NT2/D1 (cell line): ENCODE results near the gene FAM53B.

Experiments
- DNase-seq: peaks from one replicate; pipeline ENCODE4 v3.0.0-alpha.2; 2011; ENCODE audit warnings: low read depth, low spot score
- H3K27me3 ChIP-seq: 2 replicates; pipeline ENCODE4 v1.6.0; 2011; ENCODE audit warnings: mild to moderate bottlenecking; ENCODE audit not compliant: insufficient read length, insufficient read depth
- H3K36me3 ChIP-seq: 2 replicates; pipeline ENCODE4 v1.6.1; 2011; ENCODE audit warnings: mild to moderate bottlenecking, low read length, mixed read lengths; ENCODE audit not compliant: insufficient read depth, insufficient read length
- H3K4me1 ChIP-seq: 2 replicates; pipeline ENCODE4 v1.5.1; 2011; ENCODE audit not compliant: insufficient read depth, insufficient read length
- H3K4me3 ChIP-seq: 2 replicates; pipeline ENCODE4 v1.5.1; 2011; ENCODE audit warnings: low read depth; ENCODE audit not compliant: insufficient read length
- H3K9ac ChIP-seq: 2 replicates; pipeline ENCODE4 v1.6.0; 2011; ENCODE audit warnings: low read depth; ENCODE audit not compliant: insufficient read length
- H3K9me3 ChIP-seq: 2 replicates; pipeline ENCODE4 v1.5.1; 2011; ENCODE audit warnings: mild to moderate bottlenecking, low read length; ENCODE audit not compliant: insufficient read depth
- SUZ12 ChIP-seq: IDR thresholded peaks from 2 replicates; pipeline ENCODE4 v1.6.1; 2011; ENCODE audit not compliant: insufficient read length, insufficient read depth; ENCODE audit errors: extremely low read depth
- YY1 ChIP-seq: IDR thresholded peaks from 2 replicates; pipeline ENCODE4 v1.6.1; 2011; ENCODE audit not compliant: insufficient read length, insufficient read depth
- ZNF274 ChIP-seq: IDR thresholded peaks from 2 replicates; pipeline ENCODE4 v1.6.1; 2011; ENCODE audit warnings: mild to moderate bottlenecking, low read depth, low read length

FAM53B gene

GRCh38 chr10:124604214-124605000 is 139.8 kb downstream of the FAM53B start:
- H3K36me3 ChIP-seq = no peaks in the 10 kb centered on the region
- H3K4me3 ChIP-seq = no peak overlapping the region
- peaks cover 5% of the 10 kb centered on the region for H3K4me1 ChIP-seq
- no peaks in the 10 kb centered on the region for H3K27me3 ChIP-seq
- no peak overlapping the region for H3K9ac ChIP-seq
- TF ChIP-seq YY1 = no peak
- no peaks in the 10 kb centered on the region for H3K9me3 ChIP-seq
- DNase-seq = no peak

GRCh38 chr10:124603376-124604213 is 140.6 kb downstream of the FAM53B start:
- Histone ChIP-seq H3K36me3 (no peaks in the 10 kb centered on the region), H3K4me3 (no peak overlapping the region), H3K9ac (no peak overlapping the region), H3K27me3 (no peaks in the 10 kb centered on the region), H3K9me3 (no peaks in the 10 kb centered on the region), H3K4me1 (peaks cover 5% of the 10 kb centered on the region)
- DNase-seq = no peak
- TF ChIP-seq SUZ12 (no peak), ZNF274 (no peak), YY1 (no peak)

GRCh38 chr10:124602646-124603365 is 141.4 kb downstream of the FAM53B start:
- Histone ChIP-seq H3K4me1 (peaks cover 5% of the 10 kb centered on the region), H3K4me3 (no peak overlapping the region), H3K9ac (no peak overlapping the region), H3K36me3 (no peaks in the 10 kb centered on the region), H3K27me3 (no peaks in the 10 kb centered on the region), H3K9me3 (no peaks in the 10 kb centered on the region)
- DNase-seq = no peak
- TF ChIP-seq SUZ12 = no peak
- no peak for TF ChIP-seq YY1
- TF ChIP-seq ZNF274 = no peak

- Histone ChIP-seq H3K9me3 (no peaks in the 10 kb centered on the region), H3K4me1 (peaks cover 4% of the 10 kb centered on the region), H3K36me3 (no peaks in the 10 kb centered on the region), H3K9ac (no peak overlapping the region), H3K27me3 (no peaks in the 10 kb centered on the region), H3K4me3 (no peak overlapping the region)
- TF ChIP-seq ZNF274 (no peak), SUZ12 (no peak), YY1 (no peak)
- no peak for DNase-seq
Observed at GRCh38 chr10:124602121-124602561, 142.0 kb downstream of the FAM53B start.

GRCh38 chr10:124601431-124602120 is 142.6 kb downstream of the FAM53B start:
- no peak overlapping the region for H3K9ac ChIP-seq
- no peaks in the 10 kb centered on the region for H3K36me3 ChIP-seq
- H3K9me3 ChIP-seq = no peaks in the 10 kb centered on the region
- TF ChIP-seq ZNF274 (no peak), SUZ12 (no peak)
- H3K27me3 ChIP-seq = no peaks in the 10 kb centered on the region
- no peak for DNase-seq
- H3K4me1 ChIP-seq = peaks cover 2% of the 10 kb centered on the region
- H3K4me3 ChIP-seq = no peak overlapping the region

- H3K9me3 ChIP-seq = no peaks in the 10 kb centered on the region
- H3K36me3 ChIP-seq = no peaks in the 10 kb centered on the region
- H3K4me1 ChIP-seq = peaks cover 2% of the 10 kb centered on the region
- no peak overlapping the region for H3K4me3 ChIP-seq
- no peak for DNase-seq
- TF ChIP-seq YY1 (no peak), SUZ12 (no peak), ZNF274 (no peak)
- H3K9ac ChIP-seq = no peak overlapping the region
- no peaks in the 10 kb centered on the region for H3K27me3 ChIP-seq
Observed at GRCh38 chr10:124601016-124601415, 143.2 kb downstream of the FAM53B start.
